Measurements from ENCODE around the gene LCP2. TPM values are rescaled to one million over a fixed set of nuclear protein-coding genes. Genes with fewer than 3 reads are reported as not detected.

The LCP2 gene
- total and polyA plus RNA-seq, 2 of the 8 experiments (the other 6 are each of a cell fraction or from before 2014, with no cell fraction given) = 0.26 to 0.33 TPM

DNA sequence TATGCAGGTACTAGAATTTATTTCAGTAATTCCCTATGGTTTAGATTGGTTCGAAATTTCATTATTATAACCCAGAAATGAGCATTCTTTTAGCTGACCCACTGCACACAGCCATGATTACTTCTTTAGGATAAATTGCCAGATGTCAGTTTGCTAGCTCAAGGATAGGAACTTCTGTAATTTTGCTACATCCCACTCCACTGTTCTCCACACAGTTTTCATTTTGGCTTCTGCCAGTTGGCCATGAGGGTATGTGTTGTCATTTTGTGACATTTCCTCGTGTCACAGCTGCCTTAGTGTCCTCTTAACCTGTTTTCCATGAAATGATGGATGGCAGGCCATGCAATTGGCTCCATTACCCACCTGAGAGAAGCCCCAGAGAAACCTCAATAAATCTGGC is 16.2 kb upstream of the LCP2 start (continued):
- TF ChIP-seq, protein P1, sequence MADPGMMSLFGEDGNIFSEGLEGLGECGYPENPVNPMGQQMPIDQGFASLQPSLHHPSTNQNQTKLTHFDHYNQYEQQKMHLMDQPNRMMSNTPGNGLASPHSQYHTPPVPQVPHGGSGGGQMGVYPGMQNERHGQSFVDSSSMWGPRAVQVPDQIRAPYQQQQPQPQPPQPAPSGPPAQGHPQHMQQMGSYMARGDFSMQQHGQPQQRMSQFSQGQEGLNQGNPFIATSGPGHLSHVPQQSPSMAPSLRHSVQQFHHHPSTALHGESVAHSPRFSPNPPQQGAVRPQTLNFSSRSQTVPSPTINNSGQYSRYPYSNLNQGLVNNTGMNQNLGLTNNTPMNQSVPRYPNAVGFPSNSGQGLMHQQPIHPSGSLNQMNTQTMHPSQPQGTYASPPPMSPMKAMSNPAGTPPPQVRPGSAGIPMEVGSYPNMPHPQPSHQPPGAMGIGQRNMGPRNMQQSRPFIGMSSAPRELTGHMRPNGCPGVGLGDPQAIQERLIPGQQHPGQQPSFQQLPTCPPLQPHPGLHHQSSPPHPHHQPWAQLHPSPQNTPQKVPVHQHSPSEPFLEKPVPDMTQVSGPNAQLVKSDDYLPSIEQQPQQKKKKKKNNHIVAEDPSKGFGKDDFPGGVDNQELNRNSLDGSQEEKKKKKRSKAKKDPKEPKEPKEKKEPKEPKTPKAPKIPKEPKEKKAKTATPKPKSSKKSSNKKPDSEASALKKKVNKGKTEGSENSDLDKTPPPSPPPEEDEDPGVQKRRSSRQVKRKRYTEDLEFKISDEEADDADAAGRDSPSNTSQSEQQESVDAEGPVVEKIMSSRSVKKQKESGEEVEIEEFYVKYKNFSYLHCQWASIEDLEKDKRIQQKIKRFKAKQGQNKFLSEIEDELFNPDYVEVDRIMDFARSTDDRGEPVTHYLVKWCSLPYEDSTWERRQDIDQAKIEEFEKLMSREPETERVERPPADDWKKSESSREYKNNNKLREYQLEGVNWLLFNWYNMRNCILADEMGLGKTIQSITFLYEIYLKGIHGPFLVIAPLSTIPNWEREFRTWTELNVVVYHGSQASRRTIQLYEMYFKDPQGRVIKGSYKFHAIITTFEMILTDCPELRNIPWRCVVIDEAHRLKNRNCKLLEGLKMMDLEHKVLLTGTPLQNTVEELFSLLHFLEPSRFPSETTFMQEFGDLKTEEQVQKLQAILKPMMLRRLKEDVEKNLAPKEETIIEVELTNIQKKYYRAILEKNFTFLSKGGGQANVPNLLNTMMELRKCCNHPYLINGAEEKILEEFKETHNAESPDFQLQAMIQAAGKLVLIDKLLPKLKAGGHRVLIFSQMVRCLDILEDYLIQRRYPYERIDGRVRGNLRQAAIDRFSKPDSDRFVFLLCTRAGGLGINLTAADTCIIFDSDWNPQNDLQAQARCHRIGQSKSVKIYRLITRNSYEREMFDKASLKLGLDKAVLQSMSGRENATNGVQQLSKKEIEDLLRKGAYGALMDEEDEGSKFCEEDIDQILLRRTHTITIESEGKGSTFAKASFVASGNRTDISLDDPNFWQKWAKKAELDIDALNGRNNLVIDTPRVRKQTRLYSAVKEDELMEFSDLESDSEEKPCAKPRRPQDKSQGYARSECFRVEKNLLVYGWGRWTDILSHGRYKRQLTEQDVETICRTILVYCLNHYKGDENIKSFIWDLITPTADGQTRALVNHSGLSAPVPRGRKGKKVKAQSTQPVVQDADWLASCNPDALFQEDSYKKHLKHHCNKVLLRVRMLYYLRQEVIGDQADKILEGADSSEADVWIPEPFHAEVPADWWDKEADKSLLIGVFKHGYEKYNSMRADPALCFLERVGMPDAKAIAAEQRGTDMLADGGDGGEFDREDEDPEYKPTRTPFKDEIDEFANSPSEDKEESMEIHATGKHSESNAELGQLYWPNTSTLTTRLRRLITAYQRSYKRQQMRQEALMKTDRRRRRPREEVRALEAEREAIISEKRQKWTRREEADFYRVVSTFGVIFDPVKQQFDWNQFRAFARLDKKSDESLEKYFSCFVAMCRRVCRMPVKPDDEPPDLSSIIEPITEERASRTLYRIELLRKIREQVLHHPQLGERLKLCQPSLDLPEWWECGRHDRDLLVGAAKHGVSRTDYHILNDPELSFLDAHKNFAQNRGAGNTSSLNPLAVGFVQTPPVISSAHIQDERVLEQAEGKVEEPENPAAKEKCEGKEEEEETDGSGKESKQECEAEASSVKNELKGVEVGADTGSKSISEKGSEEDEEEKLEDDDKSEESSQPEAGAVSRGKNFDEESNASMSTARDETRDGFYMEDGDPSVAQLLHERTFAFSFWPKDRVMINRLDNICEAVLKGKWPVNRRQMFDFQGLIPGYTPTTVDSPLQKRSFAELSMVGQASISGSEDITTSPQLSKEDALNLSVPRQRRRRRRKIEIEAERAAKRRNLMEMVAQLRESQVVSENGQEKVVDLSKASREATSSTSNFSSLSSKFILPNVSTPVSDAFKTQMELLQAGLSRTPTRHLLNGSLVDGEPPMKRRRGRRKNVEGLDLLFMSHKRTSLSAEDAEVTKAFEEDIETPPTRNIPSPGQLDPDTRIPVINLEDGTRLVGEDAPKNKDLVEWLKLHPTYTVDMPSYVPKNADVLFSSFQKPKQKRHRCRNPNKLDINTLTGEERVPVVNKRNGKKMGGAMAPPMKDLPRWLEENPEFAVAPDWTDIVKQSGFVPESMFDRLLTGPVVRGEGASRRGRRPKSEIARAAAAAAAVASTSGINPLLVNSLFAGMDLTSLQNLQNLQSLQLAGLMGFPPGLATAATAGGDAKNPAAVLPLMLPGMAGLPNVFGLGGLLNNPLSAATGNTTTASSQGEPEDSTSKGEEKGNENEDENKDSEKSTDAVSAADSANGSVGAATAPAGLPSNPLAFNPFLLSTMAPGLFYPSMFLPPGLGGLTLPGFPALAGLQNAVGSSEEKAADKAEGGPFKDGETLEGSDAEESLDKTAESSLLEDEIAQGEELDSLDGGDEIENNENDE (IDR thresholded peaks at IDR 0.05; ENCODE audit: insufficient replicate concordance, low read length) = no peak
- TF ChIP-seq CBX5 (IDR thresholded peaks at IDR 0.05; ENCODE audit: low read depth, low read length) (no peak), JUND (IDR thresholded peaks at IDR 0.05; ENCODE audit: low read length) (no peak), CHD1 (IDR thresholded peaks at IDR 0.05; ENCODE audit: low read depth, low read length) (no peak)

Data from H1 (cell line).